Suprapubic skin (tissue), 4 donors: ENCODE data around the gene TTC22.

ENCODE experiments used
- CTCF ChIP-seq, 2 donors: fragments of 200-600 bp in 1 of 2; fragments of 450-650 bp in 1 of 2; sonication (generic) in 1 of 2; IDR thresholded peaks; one replicate each; pipeline ENCODE4 v1.5.1; 2016 to 2019; ENCODE audit warnings: antibody characterized with exemption in 2 of 2, mild to moderate bottlenecking in 1 of 2, moderate library complexity in 1 of 2
- EP300 ChIP-seq: sonication (generic); formaldehyde crosslinking; IDR thresholded peaks from one replicate; pipeline ENCODE4 v1.6.1; 2017; ENCODE audit warnings: antibody characterized with exemption
- POLR2A ChIP-seq, 2 donors: fragments of 450-650 bp; IDR thresholded peaks; one replicate each; pipeline ENCODE4 v1.6.1; 2017; ENCODE audit warnings: antibody characterized with exemption in 2 of 2, mild to moderate bottlenecking in 2 of 2, moderate library complexity in 2 of 2
- POLR2AphosphoS5 ChIP-seq, 3 donors: sonication (generic); formaldehyde crosslinking; IDR thresholded peaks; one replicate each; pipeline ENCODE4 v1.6.1; 2017; ENCODE audit warnings: antibody characterized with exemption in 3 of 3

GRCh38 chr1:54748094-54748835, 52.9 kb downstream of the TTC22 start:
- TF ChIP-seq CTCF (IDR thresholded peaks at IDR 0.05) (no peak), POLR2A (IDR thresholded peaks at IDR 0.05) (no peak), POLR2AphosphoS5 (IDR thresholded peaks at IDR 0.05) (no peak), EP300 (no peak)
